Posterior cingulate gyrus (tissue), 11 donors: ENCODE data around the gene RSRC1.
"Not testable (repeated sequence)": the region's sequence is repeated elsewhere in the genome, so short reads cannot be mapped to it uniquely, and the experiment has no call there.

Experiments used
- DNase-seq, 10 donors: peaks; one replicate each; pipeline versions ENCODE4 v3.0.0 to v3.0.0-alpha.2; 2020 to 2021; ENCODE audit warnings: mixed read lengths in 3 of 10
- intact Hi-C: fragments of 100-400 bp; cut with DNase I; formaldehyde crosslinking; loops from one replicate; pipeline ENCODE4 v1.15.1; 2023

Gene RSRC1

DNA sequence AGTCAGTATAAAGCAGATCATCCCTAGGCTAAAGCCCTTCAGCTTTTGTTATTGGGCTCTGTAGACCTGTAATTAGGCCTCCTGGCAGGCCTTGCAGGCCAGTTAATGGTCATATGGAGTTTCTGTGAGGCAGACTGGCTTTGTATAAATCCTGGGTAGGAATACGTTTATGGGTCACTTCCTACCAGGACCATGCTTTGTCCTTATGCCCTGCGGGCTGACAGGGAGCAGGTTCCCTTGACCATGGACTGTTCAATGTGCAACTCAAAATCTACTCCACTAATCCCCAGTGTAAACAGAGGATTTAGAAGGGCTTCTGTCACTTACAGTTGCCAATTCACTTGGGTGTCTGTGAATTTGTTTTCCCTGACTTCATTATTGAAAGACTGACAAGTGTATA, 258.4 kb downstream of the RSRC1 start:
- intact Hi-C loops, result no loop called here
- DNase-seq, result no peak

DNA sequence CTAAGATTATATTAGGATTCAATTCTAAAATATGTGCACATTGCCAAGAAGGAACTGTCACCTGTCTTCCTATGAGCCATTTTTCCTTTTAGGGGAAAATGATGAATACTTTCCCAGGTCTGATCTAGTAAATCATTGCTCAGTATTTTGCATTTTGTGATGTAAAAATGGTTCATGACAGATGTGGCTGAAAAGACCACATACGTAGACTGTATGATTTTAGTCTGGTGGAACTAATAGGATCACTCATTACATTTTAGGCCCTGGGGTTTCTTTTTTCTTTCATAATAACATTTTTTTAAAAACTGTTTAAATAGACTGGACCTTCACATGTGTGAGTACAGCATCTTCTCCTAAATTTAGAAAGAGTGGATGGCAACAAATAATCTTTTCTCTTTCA, 259.4 kb downstream of the RSRC1 start:
- intact Hi-C loops, result no loop called here
- no peak for DNase-seq

DNA sequence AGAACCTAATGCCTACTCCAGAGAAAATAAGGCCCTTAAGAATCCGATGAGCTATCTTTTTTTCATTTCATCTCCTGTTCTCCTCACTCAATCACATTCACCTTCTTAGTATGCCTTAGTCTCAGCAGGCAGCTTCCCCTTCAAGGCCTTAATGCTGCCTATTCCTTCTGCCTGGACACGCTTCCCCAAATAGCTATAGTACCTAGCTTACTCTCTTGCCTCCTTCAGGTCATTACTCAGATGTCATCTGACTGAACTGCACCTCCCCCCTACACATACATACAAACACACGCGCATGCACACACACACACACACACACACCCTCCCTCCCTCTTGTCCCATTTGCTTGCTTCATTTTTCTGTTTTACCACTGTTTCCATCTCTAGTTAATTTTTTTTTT, 269.6 kb downstream of the RSRC1 start:
- no peak for DNase-seq
- intact Hi-C loops, result no loop called here

DNA sequence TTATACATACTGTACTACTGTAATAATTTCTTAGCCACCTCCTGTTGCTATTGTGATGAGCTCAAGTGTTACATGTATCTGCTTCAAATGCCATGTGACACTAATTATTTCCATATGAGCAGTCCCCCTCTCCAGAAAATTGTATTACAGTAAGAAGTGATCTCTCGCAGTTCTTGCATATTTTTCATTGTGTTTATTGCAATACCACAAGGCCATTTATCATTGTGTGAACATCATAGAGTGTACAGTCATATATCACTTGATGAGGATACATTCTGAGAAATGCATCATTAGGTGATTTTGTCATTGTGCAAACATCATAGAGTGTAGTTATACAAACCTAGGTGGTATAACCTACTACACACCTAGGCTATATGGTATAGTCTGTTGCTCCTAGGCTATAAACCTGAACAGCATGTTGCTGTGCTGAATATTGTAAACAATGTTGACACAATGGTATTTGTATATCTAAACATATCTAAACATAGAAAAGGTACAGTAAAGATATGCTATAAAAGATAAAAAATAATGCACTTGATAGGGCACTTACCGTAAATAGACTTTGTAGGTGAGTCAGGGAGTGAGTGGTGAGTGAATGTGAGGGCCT, 271.5 kb downstream of the RSRC1 start:
- no peak for DNase-seq
- intact Hi-C loops, result no loop called here

DNA sequence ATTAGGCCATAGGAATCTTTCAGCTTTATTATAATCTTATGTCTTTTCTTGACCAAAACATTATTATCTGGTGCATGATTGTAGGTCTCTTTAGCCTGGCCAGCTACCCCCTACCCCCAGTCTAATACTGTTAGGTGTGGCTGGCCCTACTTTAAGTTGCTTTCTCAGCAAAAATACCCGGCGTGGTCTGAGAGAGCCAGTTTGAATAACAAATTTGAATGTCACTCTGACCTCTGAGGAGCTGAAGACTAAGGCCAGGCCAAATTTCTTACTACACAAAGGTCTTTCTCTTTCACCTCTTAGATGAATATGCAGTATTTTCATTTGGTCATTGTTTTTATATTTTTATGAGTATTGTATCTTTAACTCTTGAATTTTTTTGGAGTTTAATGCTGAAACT, 272.6 kb downstream of the RSRC1 start:
- DNase-seq, result no peak
- intact Hi-C loops, result no loop called here

DNA sequence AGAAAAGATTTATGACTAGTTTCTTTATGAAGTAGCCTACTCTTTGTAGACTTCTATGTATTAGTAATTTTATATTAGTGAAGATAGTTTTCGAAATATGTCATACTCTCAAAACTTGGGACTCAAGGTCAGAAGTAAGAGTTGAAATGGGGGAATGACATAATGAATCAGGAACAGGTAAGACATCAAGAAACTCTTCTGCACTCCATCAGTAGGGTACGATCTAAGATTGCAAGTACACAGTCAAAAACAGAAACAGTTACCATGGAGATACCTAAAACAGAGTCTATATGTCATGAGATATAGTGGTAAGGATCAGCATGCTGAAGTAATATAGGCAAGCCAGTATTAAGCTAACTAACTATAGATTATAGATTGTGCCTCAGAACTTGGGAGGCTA, 274.1 kb downstream of the RSRC1 start:
- intact Hi-C loops, result no loop called here

DNA sequence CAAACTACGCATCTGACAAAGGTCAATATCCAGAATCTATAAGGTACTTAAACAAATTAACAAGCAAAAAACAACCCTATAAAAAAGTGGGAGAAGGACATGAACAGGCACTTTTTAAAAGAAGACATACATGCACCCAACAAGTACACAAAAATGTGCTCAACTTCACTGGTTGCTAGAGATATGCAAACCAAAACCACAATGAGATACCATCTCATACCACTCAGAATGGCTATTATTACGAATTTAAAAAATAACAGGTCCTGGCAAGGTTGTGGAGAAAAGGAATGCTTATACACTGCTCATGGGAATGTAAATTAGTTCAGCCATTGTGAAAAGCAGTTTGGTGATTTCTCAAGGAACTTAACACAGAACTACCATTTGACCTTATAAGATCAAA, 285.5 kb downstream of the RSRC1 start:
- DNase-seq, result no peak
- intact Hi-C loops, result no loop called here

More for the DNA sequence above, 274.1 kb downstream of the RSRC1 start:
- no peak for DNase-seq

DNA sequence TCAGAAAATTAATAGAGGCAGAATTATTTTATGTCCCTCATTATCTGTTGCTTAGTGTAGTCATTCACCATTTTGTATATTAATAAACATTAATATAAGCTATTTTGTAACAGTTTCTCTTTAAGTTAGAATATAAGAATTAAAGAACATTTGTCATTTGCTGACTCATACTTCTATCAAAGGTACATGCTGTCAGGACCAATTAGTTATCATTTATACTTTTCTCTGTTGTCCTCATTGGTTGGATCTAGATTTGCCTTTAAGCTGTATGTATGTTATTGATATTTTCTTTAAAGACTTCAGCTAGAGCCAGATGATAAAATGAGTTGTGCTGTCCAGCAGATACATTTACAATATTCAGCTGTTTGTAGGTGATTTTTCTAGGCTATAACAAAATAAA, 292.7 kb downstream of the RSRC1 start:
- DNase-seq, result no peak
- intact Hi-C loops, result no loop called here

DNA sequence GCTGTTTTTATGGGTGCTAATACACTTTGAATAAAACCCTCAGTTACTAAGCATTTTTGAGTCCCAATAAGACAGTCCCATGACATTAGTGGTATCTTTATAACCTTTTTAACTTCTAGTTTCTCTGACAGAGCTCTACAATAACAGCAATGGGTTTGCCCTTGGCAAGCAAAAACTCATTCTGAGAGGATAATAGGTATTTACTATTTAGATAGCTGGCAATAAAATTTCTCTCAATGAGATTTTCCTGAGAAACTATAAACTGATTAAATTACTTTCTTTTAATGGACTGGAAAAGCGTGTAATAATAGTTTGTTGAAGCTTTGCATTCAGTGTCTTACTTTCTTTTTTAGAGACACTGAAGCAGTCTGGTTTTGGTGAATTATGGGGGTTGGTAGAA, 293.1 kb downstream of the RSRC1 start:
- no peak for DNase-seq
- intact Hi-C loops, result no loop called here

DNA sequence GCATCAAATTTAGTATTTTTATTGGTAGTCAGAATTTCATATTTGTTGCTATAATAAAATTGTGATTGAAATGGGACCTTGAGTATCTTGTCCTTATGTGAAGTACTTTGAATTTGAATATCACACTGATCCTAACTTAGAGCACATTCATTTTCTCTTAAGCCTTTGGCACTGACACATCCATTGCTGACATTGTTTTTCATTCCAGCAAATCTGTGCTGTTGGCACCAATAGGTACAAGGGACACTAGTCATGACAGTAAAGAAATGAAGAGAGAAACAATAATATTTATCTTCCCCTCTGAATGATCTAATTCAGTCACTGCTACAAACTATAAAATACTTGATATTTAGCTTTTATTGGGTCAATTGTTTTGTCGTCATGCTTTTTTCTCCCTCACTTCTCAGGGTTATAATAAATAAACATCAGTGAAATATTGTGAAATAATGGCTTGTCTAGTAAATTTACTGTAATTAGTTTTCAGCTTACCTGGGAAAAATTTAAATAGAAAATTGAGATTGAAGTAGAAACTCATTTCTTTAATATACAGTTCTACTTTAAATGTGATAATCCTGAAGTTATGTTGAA, 294.3 kb downstream of the RSRC1 start:
- DNase-seq, result no peak
- intact Hi-C loops, result no loop called here

DNA sequence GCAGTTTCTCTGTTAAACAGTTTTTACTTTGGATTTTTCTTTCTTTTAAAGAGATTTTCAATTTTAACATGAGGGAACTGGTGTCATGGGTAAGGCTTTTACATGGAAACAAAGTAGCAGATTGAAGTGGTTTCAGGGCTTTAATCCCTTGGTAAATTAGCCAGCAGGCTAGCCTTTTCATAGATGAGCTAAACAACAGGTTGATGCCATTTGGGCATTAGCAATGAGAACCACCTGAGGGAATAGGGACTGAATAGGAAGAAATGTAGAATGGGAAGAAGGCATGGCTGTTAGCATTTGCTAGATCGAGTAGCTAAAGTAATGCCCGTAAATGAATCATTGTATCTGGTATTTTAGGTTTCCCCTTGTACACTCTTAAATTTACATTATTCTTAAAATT, 295.6 kb downstream of the RSRC1 start:
- intact Hi-C loops, result no loop called here
- no peak for DNase-seq

DNA sequence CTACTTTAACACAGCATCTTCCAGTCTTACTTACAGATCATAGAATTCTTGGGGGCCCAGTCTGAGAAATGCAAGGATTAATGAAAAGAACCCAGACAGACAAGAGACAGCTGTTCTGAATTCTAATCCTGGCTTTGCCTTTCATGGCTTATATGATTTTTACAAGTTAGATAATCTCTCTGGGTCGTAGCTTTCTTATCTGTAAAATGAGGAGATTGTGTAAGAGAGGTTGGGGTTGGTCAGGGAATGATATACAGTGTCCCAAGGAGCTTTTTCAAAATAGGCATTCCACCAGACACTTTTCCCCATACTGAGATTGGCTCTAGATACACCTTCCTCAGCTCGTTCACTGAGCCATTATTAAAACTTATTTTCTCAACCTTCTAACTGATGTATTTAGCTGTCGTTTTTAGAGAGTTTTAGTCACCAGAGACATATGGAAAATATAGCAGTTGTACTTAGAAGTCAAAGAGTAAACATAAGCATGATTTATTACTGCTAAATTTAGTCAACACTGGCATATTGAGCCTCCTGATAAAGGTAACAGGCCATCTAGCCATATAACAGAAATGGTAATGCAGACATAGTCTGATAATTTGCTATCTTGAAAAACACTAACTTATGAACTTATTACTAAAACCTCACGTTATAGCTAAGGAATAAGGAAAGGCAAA, 298.1 kb downstream of the RSRC1 start:
- no peak for DNase-seq
- intact Hi-C loops, result no loop called here

DNA sequence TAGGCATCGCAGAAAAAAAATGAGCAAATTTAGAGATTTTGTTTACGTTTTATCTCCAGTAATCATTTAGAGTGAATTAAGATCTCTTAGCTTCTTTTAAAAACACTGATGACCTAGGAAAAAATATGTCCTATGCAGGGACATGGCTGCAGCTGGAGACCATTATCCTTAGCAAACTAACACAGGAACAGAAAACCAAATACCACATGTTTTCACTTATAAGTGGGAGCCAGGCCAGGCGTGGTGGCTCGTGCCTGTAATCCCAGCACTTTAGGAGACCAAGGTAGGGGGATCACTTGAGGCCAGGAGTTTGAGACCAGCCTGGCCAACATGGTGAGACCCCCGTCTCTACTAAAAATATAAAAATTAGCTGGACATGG, 298.6 kb downstream of the RSRC1 start:
- DNase-seq, intact Hi-C loops: not testable (repeated sequence)

DNA sequence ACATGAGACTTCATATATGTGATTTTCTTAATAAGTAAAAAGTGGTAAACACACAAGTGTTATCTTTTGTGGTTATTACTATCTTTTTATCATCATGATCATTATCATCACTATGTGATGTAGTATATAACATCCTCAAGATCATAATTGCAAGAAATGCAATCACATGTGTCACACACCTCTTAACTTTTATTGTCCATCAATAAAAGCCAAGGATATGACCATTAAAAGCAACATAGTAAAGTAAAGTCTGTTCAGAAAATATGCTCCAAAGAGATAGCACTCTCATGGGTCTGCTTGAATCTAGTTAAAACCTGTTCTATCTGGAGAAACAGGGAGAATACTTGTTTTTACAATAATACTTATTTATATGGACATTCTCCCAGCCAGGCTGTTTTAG, 308.1 kb downstream of the RSRC1 start:
- intact Hi-C loops, result no loop called here
- no peak for DNase-seq

DNA sequence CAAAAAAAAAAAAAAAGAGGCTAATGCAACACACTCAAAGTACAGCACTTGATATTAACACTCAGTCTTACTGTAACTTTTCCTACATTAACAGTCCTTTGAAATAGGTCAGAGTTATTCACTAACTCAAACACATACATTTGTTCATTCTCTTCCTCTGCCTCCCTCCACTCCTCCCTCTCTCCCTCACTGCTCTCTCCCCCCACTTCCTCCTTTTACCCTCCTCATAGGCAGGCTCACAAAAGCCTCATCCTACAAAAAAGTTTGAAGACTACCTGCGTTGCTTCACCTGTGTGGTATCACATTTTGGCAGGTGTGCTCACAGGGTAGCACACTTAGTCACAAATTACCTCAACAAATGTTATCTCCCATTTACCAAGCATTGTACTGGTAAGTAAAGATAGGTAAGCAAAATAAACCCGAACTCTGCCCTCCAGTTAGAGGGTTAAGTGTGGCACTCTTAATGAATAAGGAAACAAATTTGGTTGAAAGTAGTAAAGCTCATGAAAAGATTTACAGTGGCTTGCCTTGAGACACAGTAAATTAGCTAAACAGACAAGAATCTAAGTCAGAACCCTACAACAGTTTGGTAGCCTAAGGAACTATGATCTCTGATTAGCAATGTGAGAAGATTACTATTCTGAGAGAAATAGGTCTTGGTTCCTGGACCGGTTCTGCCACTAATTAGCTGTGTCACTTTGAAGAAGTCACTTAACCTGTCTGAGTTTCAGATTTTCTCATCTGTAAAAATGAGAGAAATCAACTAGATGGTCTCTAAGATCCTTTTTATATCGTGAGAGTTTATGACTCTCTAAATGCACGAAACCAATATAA, 310.1 kb downstream of the RSRC1 start:
- intact Hi-C loops, result no loop called here

DNA sequence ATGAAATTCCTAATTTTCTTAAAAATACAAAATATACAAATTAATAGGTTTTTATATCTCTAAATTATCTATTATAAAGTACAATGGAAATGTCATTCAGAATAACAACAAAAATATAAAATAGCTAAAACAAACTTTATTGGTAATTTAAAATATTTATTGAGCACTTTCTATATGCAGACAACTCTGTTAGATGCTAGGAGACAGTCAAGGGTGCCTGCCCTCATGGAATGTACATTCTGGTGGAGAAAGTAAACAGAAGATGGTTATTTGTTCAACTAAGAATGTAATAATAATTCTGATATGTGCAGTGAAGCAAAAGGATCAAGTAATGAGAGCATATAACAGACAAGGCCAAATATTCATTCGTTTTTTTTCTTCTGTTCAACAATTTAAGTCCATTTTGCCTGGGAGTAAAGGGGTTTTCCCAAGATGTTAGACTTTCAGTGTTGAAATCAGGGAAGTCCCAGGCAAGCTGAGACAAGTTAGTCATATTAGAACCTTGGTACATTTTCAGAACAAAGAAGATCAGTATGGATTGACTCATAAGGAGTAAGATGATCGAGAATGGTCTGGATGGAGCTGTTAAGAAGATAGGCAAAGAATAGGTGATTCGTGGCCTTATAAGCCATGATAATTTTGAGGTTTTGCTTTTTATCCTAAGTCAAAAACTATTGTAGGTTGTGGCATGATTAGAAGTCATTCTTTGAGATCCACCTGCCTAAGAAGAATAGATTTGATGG, 310.9 kb downstream of the RSRC1 start:
- intact Hi-C loops, result no loop called here
- no peak for DNase-seq

More for the DNA sequence above, 310.1 kb downstream of the RSRC1 start:
- DNase-seq, result no peak

DNA sequence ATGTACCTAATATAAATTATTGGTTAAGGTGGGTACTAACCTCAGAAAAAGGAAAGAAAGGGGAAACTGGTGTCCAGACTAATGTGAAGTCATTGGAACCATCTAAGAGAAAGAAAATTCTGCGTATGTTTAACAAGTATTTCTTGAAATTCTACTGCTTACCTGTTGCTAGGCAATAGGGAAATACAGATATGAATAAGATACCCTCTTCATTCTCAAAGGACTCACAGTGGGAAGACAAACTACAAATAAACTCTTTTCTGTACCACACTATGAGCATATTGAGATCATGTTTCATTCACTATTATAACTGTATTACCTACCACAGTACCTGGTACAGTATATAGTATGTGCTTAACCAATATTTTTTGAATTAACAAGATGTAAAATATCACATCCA, 320.6 kb downstream of the RSRC1 start:
- intact Hi-C loops, result loop anchor here (10.0 kb wide), 1 partner anchor 896 kb away; no protein-coding TSS in a partner anchor
- DNase-seq, result no peak

DNA sequence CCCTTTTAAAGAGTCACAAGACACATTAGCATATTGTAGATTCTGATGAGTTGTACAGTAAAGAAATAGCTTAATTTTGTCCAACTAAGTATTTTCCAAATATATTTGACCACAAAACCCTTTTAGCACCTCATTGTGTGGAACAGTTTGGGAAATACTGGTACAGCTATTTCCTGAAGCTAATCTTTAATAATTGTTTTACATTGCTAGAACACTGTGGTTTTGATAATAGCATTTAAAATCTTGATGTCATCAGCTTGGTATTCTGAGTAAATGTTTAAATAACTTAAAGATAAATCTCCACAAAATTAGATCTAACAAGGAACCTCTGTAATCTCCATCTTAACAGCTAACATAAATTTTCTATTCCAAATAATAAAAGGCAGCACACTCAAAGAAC, 321.1 kb downstream of the RSRC1 start:
- intact Hi-C loops, result loop anchor here (10.0 kb wide), 1 partner anchor 896 kb away; no protein-coding TSS in a partner anchor
- no peak for DNase-seq

DNA sequence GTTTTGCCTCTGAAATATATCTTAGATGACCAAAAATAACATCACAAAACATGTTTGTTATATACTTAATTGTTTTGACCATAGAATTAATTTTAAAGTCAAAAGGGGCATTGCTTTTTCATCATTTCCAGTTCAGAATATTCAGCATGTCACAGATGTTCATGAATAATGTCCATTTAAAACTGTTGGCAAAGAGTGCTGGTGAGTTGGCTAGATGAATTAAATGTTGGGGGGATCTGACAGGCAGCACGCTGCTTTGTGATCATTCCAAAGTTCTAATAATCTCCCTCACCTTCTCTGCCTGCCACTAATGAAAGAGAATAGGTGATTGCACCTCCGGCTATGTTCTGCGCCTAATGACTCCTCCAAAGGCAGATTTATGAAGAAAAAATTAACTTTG, 321.9 kb downstream of the RSRC1 start:
- intact Hi-C loops, result loop anchor here (10.0 kb wide), 1 partner anchor 897 kb away; no protein-coding TSS in a partner anchor
- no peak for DNase-seq

DNA sequence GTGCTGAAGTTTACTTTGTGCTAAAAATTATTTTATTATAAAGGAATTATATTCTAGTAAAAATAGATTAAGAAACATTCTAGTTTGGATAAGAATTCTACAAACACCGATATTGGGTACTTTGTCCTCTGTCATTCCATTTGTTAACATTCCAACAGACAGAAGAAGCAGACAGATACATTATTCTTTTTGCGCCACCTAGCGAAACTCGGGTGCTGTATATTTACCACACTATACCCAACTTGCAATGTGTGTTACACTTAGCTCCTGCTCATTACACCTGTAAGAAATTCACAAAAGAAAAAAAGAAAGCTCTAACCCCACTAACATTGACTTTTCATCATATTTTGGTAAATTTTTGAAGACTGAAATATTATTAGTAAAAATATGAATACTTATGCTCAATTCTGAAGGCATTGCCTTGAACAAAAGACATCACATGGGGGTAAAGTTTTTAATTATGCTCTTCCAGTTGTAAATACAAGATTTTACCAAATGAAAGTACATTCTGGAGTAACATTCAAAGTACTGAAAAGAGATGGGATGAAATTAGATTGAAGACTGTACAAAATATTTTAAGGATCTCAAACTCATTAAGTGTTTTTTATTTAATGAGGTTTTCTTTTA, 324.6 kb downstream of the RSRC1 start:
- DNase-seq, result peak in 6 of 10 donors; percentile 19 to 82 (median 46)
- intact Hi-C loops, result loop anchor here (1.0 to 10.0 kb wide), 2 partner anchors 816 to 900 kb away; no protein-coding TSS in a partner anchor
